ENCODE measurements around the gene SASH1. TPM values are rescaled to one million over a fixed set of nuclear protein-coding genes. Genes with fewer than 3 reads are reported as not detected.

SASH1 gene
- total and polyA plus RNA-seq, 2 of the 8 experiments (the other 6 are each of a cell fraction or from before 2014, with no cell fraction given): 6.0 to 20.2 TPM

DNA sequence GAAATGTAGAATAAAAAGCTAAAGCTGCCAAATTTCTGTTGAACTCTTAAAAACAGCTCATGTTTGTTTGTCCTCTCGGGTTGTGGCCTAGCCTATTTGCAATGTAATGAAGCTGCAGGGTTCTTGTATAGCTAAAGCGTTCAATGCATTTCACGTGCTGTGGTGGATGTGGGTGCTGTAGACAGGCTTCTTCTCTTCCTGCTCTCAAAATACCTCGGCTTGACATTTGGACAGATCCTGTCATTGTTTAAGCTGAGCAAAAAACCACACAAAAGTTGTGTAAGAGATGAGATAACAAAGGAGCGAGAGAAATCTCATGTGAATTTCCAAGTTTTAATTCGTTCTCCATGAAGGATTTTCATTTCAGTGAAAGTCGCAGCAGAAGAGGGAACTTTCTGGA is 207.9 kb downstream of the SASH1 start:
- FAIRE-seq (no peak), DNase-seq (ENCODE audit: low read depth in 1 of 2, low spot score in 2 of 2) (no peak)
- Histone ChIP-seq H3K23ac (ENCODE audit: insufficient read length) (no peak overlapping the region), H3K14ac (ENCODE audit: insufficient read length) (no peak overlapping the region), H2BK15ac (ENCODE audit: low read length) (no peak overlapping the region), H3K4me3 (ENCODE audit: extremely low read depth in 1 of 4, insufficient read depth in 2 of 4, low read depth in 3 of 4, low read length in 4 of 4) (no peak overlapping the region), H3K4me2 (ENCODE audit: insufficient read depth in 1 of 2, low read depth in 2 of 2, low read length in 2 of 2) (no peak overlapping the region), H3K9ac (replicated peaks in 1 of 4; ENCODE audit: extremely low read depth in 1 of 4, low read depth in 3 of 4, low read length in 3 of 4) (no peak overlapping the region; a peak in 1 of 7 replicates), H3K79me1 (ENCODE audit: low read depth, low read length) (no peaks in the 10 kb centered on the region), H4K8ac (ENCODE audit: extremely low read depth, insufficient read depth, low read length) (no peak overlapping the region), H3K27me3 (replicated peaks in 1 of 4; ENCODE audit: control insufficient read depth in 3 of 4, extremely low read depth in 1 of 4, insufficient read depth in 3 of 4, low read length in 3 of 4) (no peaks in the 10 kb centered on the region), H3K56ac (replicated peaks; ENCODE audit: insufficient read length, low read depth, low read length) (no peak overlapping the region), H3K23me2 (ENCODE audit: low read depth, low read length) (no peaks in the 10 kb centered on the region; the same call in 1 of the 2 replicates), H4K5ac (ENCODE audit: insufficient read length, low read depth, low read length) (no peak overlapping the region), H2BK120ac (replicated peaks; ENCODE audit: low read depth, low read length) (no peak overlapping the region), H4K20me1 (replicated peaks in 1 of 2; ENCODE audit: control insufficient read depth in 1 of 2, insufficient read depth in 2 of 2, low read length in 2 of 2) (no peaks in the 10 kb centered on the region), H4K91ac (replicated peaks; ENCODE audit: insufficient read length, low read length) (no peak overlapping the region), H3K4me1 (replicated peaks in 1 of 4; ENCODE audit: control insufficient read depth in 3 of 4, insufficient read depth in 4 of 4, low read length in 3 of 4) (peaks cover 0 to 3% (median 0%) of the 10 kb centered on the region in 4 experiments; a peak in 1 of 7 replicates), H3K79me2 (ENCODE audit: control insufficient read depth in 1 of 2, insufficient read depth in 2 of 2, low read length in 2 of 2) (no peaks in the 10 kb centered on the region), H2AFZ (ENCODE audit: low read length) (no peak overlapping the region), H3K36me3 (ENCODE audit: control insufficient read depth in 2 of 4, insufficient read depth in 4 of 4, low read length in 3 of 4) (peaks cover 0 to 25% (median 10%) of the 10 kb centered on the region in 4 experiments; a peak in 6 of 8 replicates), H3K9me3 (ENCODE audit: insufficient read depth in 2 of 2, low read depth in 1 of 2, low read length in 1 of 2) (no peaks in the 10 kb centered on the region; a peak in 1 of 4 replicates), H3K27ac (ENCODE audit: low read depth, low read length) (no peak overlapping the region), H2BK12ac (ENCODE audit: low read depth, low read length) (no peak overlapping the region), H2BK20ac (ENCODE audit: low read length) (no peak overlapping the region), H3K4ac (replicated peaks; ENCODE audit: insufficient read length, low read depth, low read length) (no peak overlapping the region), H2AK5ac (ENCODE audit: low read depth, low read length) (no peak overlapping the region; the same call in 1 of the 2 replicates), H3K18ac (ENCODE audit: extremely low read depth, low read length) (no peak overlapping the region), H2BK5ac (ENCODE audit: low read depth, low read length) (no peak overlapping the region)
- TF ChIP-seq, protein P1, sequence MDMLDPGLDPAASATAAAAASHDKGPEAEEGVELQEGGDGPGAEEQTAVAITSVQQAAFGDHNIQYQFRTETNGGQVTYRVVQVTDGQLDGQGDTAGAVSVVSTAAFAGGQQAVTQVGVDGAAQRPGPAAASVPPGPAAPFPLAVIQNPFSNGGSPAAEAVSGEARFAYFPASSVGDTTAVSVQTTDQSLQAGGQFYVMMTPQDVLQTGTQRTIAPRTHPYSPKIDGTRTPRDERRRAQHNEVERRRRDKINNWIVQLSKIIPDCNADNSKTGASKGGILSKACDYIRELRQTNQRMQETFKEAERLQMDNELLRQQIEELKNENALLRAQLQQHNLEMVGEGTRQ (IDR thresholded peaks at IDR 0.05; ENCODE audit: low read length): no peak
- TF ChIP-seq, protein P2, sequence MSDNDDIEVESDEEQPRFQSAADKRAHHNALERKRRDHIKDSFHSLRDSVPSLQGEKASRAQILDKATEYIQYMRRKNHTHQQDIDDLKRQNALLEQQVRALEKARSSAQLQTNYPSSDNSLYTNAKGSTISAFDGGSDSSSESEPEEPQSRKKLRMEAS (IDR thresholded peaks at IDR 0.05): 0 out of 2 replicates have a peak, but pooled peaks have one; percentile 25
- no peak for TF ChIP-seq HDAC2 (IDR thresholded peaks at IDR 0.05; ENCODE audit: borderline replicate concordance in 1 of 2, low read depth in 2 of 2, low read length in 2 of 2)
- POLR2A ChIA-PET (ENCODE audit: partially characterized antibody): no interaction called here
- WGBS, 2 experiments (ENCODE audit: extremely low coverage in 1 of 2, insufficient coverage in 1 of 2, insufficient read length in 1 of 2, insufficient replicate concordance in 2 of 2, low coverage in 1 of 2, low lambda C conversion rate in 2 of 2, missing lambda C conversion rate in 1 of 2): 57% methylated on average over 7 of the region's 7 CpGs; no CpG with 5 or more reads in 1 of the 2 experiments
- CTCF ChIA-PET (ENCODE audit: partially characterized antibody): interaction anchor here (1.1 to 3.0 kb wide), 3 partner anchors 9 to 373 kb away, joined by 4 to 9 read pairs (median 5); no protein-coding TSS in a partner anchor

All from H1 (cell line).